Measurements from ENCODE around the gene NRXN3. TPM values are rescaled to one million over a fixed set of nuclear protein-coding genes. Genes with fewer than 3 reads are reported as not detected.
A peak's percentile ranks its signal among the peaks of the same experiment; 100 is the strongest.

Gene NRXN3
- total and polyA plus RNA-seq, 2 experiments from 2014 or later = 0.69 to 1.5 TPM

- DNase-seq (ENCODE audit: low read depth in 1 of 2, low spot score in 1 of 2) = no peak
- Histone ChIP-seq H3K4me1 (ENCODE audit: low read depth) (peaks cover 15% of the 10 kb centered on the region), H3K4me3 (no peak overlapping the region), H3K27ac (no peak overlapping the region), H3K36me3 (no peaks in the 10 kb centered on the region), H3K9me3 (ENCODE audit: low read depth) (no peaks in the 10 kb centered on the region), H3K27me3 (no peaks in the 10 kb centered on the region)
- no peak for TF ChIP-seq CTCF (IDR thresholded peaks at IDR 0.05; ENCODE audit: low read depth, low read length)
Measured at GRCh38 chr14:79730953-79731352, 1560.8 kb downstream of the NRXN3 start.

DNA sequence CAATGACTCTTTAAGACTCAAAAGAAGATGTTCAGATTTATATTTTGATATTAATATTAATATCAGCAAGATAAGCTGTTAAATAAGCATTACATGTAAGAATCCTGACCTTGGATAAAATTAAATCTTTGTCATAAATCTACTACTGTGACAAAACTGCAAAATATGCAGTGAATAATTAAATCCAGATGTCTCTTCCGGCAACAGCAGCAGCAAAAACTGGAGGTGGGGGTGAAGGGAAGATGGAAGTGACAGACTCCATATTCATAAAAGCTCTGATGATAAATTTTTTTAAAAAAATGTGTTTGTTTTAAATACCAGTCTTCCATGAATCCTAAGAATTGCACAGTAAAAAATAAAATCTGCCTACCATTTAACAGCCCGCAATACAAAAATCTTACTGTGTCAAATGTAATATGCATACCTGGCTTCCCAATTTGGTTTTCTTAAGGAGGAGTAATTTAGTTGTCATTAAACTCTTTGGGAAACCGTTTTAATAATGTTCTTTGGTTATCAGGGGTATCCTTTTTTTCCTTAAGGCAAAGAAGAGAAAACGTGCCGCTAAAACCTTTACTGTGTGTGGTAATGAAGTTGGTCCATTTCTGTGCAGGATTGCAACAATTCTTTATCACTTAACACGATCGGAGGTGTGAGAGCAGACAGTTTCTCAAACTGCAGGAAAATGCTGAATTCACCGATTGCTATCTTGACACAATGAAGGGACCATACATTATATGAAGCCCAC lies 1562.9 kb downstream of the NRXN3 start:
- no peaks in the 10 kb centered on the region for H3K4me1 ChIP-seq (ENCODE audit: low read depth)
- no peak overlapping the region for H3K4me3 ChIP-seq
- DNase-seq (ENCODE audit: low read depth in 1 of 2, low spot score in 1 of 2) = peak in 1 of 2 donors; percentile 22
- no peak overlapping the region for H3K27ac ChIP-seq
- H3K36me3 ChIP-seq = no peaks in the 10 kb centered on the region
- H3K9me3 ChIP-seq (ENCODE audit: low read depth) = no peaks in the 10 kb centered on the region
- no peaks in the 10 kb centered on the region for H3K27me3 ChIP-seq
- no peak for TF ChIP-seq CTCF (IDR thresholded peaks at IDR 0.05; ENCODE audit: low read depth, low read length)

DNA sequence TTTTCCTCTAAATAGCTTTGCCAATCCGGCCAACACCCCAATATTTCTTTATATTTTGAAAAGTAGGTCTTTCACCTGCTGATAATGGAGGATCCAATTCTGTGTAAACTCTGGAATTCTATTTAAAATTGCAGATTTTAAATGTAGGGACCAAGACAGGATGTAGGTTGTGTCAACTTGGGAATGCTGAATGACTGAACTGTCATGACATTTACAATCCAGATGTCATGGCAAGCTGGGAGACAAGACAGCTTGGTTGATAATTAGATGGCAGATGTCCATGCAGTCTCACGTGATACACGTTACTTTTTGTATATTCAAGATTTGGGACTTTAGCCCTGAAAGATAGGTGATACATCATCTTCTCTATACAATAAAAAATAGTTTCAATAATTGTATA lies 1564.0 kb downstream of the NRXN3 start:
- Histone ChIP-seq H3K4me3 (no peak overlapping the region), H3K4me1 (ENCODE audit: low read depth) (no peaks in the 10 kb centered on the region), H3K9me3 (ENCODE audit: low read depth) (no peaks in the 10 kb centered on the region), H3K27me3 (no peaks in the 10 kb centered on the region), H3K27ac (no peak overlapping the region), H3K36me3 (no peaks in the 10 kb centered on the region)
- no peak for DNase-seq (ENCODE audit: low read depth in 1 of 2, low spot score in 1 of 2)
- TF ChIP-seq CTCF (IDR thresholded peaks at IDR 0.05; ENCODE audit: low read depth, low read length) = no peak

DNA sequence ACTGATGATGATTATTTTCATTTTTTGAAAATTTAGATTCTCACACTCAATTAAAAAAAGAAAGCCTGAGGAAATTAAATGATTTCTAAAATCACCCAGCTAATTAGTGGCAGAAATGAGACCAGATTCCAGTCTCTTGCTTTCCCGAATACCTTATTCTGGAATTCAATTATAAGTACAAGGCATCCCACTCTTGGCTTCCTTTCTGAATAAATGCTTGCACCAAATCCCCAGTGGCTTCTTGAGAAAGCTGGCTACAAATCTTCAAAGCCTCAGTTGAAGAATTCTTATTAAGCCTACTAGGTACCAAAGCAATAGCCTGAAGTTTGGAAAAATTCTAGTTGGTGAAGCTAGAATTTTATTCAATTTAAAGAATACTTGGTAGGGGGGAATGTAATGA lies 1564.5 kb downstream of the NRXN3 start:
- Histone ChIP-seq H3K27me3 (no peaks in the 10 kb centered on the region), H3K27ac (no peak overlapping the region), H3K9me3 (ENCODE audit: low read depth) (no peaks in the 10 kb centered on the region), H3K4me1 (ENCODE audit: low read depth) (no peaks in the 10 kb centered on the region), H3K36me3 (no peaks in the 10 kb centered on the region), H3K4me3 (no peak overlapping the region)
- DNase-seq (ENCODE audit: low read depth in 1 of 2, low spot score in 1 of 2) = no peak
- TF ChIP-seq CTCF (IDR thresholded peaks at IDR 0.05; ENCODE audit: low read depth, low read length) = no peak

- Histone ChIP-seq H3K4me3 (no peak overlapping the region), H3K9me3 (ENCODE audit: low read depth) (no peaks in the 10 kb centered on the region), H3K36me3 (no peaks in the 10 kb centered on the region), H3K4me1 (ENCODE audit: low read depth) (no peaks in the 10 kb centered on the region), H3K27ac (no peak overlapping the region), H3K27me3 (no peaks in the 10 kb centered on the region)
- DNase-seq (ENCODE audit: low read depth in 1 of 2, low spot score in 1 of 2) = no peak
- TF ChIP-seq CTCF (IDR thresholded peaks at IDR 0.05; ENCODE audit: low read depth, low read length) = no peak
Measured at GRCh38 chr14:79735121-79735520, 1564.9 kb downstream of the NRXN3 start.

Measured in cardiac muscle cell (in vitro differentiated cells and primary cell).